Esophagus squamous epithelium (tissue), 5 donors: ENCODE results near the gene MAF. TPM values are rescaled to one million over a fixed set of nuclear protein-coding genes. Genes with fewer than 3 reads are reported as not detected.

Experiments
- DNase-seq: peaks from one replicate; lab custom pipeline; 2025; lab: John Stamatoyannopoulos, UW
- H3K27ac ChIP-seq, 4 donors: fragments of 200-600 bp; sonication (generic); one replicate each; pipeline ENCODE4 v1.5.1; 2016 to 2019; ENCODE audit warnings: mild to moderate bottlenecking in 1 of 4
- H3K27me3 ChIP-seq, 4 donors: fragments of 200-600 bp; sonication (generic); 1 replicate in 3 of 4; 2 replicates in 1 of 4; pipeline versions ENCODE4 v1.5.1 to v1.6.0; 2017 to 2021; ENCODE audit warnings: antibody characterized with exemption in 1 of 4
- H3K36me3 ChIP-seq, 3 donors: fragments of 200-600 bp; sonication (generic); one replicate each; pipeline ENCODE4 v1.5.1; 2016 to 2019
- H3K4me1 ChIP-seq, 3 donors: fragments of 200-600 bp; sonication (generic); one replicate each; pipeline ENCODE4 v1.5.1; 2017 to 2019
- H3K4me3 ChIP-seq, 4 donors: fragments of 200-600 bp; sonication (generic); 1 replicate in 3 of 4; 2 replicates in 1 of 4; pipeline ENCODE4 v1.5.1; 2016 to 2019; ENCODE audit warnings: mild to moderate bottlenecking in 2 of 4, moderate library complexity in 1 of 4
- H3K9me3 ChIP-seq, 3 donors: fragments of 200-600 bp; sonication (generic); one replicate each; pipeline ENCODE4 v1.5.1; 2016 to 2019
- POLR2A ChIP-seq, 4 donors: fragments of 450-650 bp; IDR thresholded peaks; one replicate each; pipeline ENCODE4 v1.6.1; 2017; ENCODE audit warnings: antibody characterized with exemption in 4 of 4, mild to moderate bottlenecking in 4 of 4, moderate library complexity in 3 of 4
- WGBS, 2 donors: methylation state at CpG; one replicate each; pipeline ENCODE4 v1.1.5; 2018; 5-methylcytosine and 5-hydroxymethylcytosine counted together
- intact Hi-C: fragments of 100-400 bp; cut with DNase I; formaldehyde crosslinking; loops from one replicate; pipeline ENCODE4 v1.15.0; 2022
- total RNA-seq, 4 donors: library from RNA; depleted of rRNA; stranded (reverse); fragments of >200 nt; gene quantifications; one replicate each; pipeline ENCODE4 v1.1.0, GENCODE V29; 2016
- TF ChIP-seq, protein P1 (sequence below), 6 experiments: fragments of 450-650 bp in 4 of 6; fragments of 200-600 bp in 2 of 6; sonication (generic) in 2 of 6; IDR thresholded peaks; one replicate each; pipeline ENCODE4 v1.5.1; 2016 to 2019; ENCODE audit warnings: antibody characterized with exemption in 6 of 6, mild to moderate bottlenecking in 4 of 6, moderate library complexity in 4 of 6
- donor health status: DM: yes; HTN: yes; CAD: no.

Gene MAF
- total RNA-seq, 4 donors from 2014 or later: 18.9 to 52.6 (median 31.1) TPM

DNA sequence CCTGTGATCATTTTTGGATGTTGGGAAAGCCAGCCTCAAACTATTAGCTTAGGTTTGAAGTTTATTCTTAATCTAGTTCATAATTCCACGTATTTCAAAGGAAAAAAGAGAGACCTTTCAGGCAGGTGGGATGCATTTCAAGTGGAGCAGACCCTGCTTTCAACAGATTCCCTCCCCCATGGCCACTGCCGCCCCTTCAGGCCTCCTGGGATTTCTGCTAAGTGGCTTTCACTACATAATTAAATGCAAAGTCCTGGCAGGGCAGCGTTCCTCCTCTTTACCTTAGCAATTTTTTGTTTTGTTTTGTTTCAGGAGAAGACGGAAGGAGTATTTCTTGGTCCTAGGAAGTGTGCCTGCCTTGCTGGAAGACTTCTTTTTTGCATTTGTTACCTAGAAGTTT, 36.6 kb downstream of the MAF start:
- TF ChIP-seq POLR2A (IDR thresholded peaks at IDR 0.05): no peak
- TF ChIP-seq, protein P1, sequence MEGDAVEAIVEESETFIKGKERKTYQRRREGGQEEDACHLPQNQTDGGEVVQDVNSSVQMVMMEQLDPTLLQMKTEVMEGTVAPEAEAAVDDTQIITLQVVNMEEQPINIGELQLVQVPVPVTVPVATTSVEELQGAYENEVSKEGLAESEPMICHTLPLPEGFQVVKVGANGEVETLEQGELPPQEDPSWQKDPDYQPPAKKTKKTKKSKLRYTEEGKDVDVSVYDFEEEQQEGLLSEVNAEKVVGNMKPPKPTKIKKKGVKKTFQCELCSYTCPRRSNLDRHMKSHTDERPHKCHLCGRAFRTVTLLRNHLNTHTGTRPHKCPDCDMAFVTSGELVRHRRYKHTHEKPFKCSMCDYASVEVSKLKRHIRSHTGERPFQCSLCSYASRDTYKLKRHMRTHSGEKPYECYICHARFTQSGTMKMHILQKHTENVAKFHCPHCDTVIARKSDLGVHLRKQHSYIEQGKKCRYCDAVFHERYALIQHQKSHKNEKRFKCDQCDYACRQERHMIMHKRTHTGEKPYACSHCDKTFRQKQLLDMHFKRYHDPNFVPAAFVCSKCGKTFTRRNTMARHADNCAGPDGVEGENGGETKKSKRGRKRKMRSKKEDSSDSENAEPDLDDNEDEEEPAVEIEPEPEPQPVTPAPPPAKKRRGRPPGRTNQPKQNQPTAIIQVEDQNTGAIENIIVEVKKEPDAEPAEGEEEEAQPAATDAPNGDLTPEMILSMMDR (IDR thresholded peaks at IDR 0.05): no peak
- no peaks in the 10 kb centered on the region for H3K4me1 ChIP-seq

DNA sequence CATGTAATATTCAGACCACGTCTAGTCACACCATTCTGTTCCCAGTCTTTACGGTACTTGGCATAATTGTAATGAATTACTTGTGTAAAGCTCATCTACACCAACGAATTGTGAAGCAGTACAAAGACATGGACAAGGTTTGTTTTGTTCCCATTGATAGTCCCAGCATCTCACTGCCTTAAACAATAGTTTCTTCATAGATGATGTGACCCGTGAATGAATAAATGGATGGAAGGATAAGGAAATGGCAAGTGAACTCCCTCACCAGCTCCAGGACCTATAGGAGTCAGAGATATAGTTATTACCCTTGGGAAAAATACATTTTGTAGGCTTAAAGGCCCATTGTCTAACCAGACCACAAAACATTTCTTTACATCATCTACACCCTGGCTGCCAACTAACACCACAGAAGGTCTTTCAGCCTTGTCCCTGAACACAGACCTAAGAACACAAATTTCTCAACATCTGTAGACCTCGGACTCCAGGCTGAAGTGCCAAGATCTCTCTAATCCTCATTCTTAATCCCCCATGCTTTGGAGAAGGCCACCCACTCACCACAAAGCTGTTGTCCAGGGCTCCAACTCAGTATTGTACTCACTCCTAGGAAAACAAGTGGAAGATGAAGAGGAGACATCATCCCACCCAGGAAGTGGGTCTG, 38.2 kb downstream of the MAF start:
- Histone ChIP-seq H3K9me3 (no peaks in the 10 kb centered on the region), H3K27ac (no peak overlapping the region), H3K4me3 (no peak overlapping the region), H3K36me3 (no peaks in the 10 kb centered on the region), H3K27me3 (no peaks in the 10 kb centered on the region), H3K4me1 (no peaks in the 10 kb centered on the region)
- 79 to 81% methylated on average over 5 of the region's 5 CpGs for WGBS, 2 donors
- TF ChIP-seq POLR2A (IDR thresholded peaks at IDR 0.05): no peak
- TF ChIP-seq, protein P1 (IDR thresholded peaks at IDR 0.05): no peak
- DNase-seq: no peak
- intact Hi-C loops: no loop called here

More for the DNA sequence above, 36.6 kb downstream of the MAF start:
- Histone ChIP-seq H3K27me3 (no peaks in the 10 kb centered on the region), H3K36me3 (no peaks in the 10 kb centered on the region), H3K27ac (no peak overlapping the region), H3K4me3 (no peak overlapping the region), H3K9me3 (no peaks in the 10 kb centered on the region)
- intact Hi-C loops: no loop called here
- 80 to 83% methylated on average over 4 of the region's 4 CpGs for WGBS, 2 donors
- DNase-seq: no peak

DNA sequence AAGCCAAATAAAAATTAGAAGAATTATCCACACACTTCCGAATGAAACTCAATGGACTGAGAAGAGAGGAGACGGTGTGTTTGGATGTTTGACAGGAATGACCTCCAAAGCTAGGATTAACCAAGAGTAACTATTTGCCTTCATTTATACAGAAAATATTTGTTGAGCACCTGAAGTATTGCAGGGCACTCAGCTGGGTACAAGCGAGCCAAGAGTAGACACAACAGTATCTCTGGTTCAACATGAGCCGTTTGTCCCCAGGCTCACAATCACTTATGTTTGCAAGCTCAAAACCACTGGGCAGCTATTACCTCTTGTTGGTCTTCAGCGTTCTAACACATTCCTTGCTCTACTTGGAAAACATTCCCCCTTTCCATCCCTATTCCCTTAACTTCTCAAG, 38.8 kb downstream of the MAF start:
- no peaks in the 10 kb centered on the region for H3K36me3 ChIP-seq
- H3K27ac ChIP-seq: no peak overlapping the region
- TF ChIP-seq, protein P1 (IDR thresholded peaks at IDR 0.05): no peak
- no peak for TF ChIP-seq POLR2A (IDR thresholded peaks at IDR 0.05)
- intact Hi-C loops: no loop called here
- H3K9me3 ChIP-seq: no peaks in the 10 kb centered on the region
- no peaks in the 10 kb centered on the region for H3K4me1 ChIP-seq
- no peaks in the 10 kb centered on the region for H3K27me3 ChIP-seq
- DNase-seq: no peak
- no peak overlapping the region for H3K4me3 ChIP-seq
- WGBS, 2 donors: 78 to 85% methylated on average over 5 of the region's 5 CpGs

DNA sequence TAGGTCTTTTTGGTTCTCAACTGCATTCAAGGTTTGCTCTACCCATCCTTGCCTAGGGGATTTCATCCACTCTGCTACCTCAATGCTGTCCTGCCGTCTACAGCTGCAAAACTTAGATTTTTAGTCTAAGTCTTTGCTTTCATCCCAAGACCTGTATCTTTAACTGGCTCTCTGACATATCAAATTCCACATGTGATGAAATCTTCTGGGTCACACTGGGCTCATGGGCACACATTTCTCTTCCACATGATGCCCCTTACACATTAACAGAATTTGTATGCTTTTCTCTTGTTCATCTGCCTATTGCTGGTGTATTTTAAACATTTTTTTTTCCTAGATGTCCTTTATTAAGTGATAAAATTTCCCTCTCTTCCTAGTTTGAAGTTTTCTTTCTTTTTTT, 39.6 kb downstream of the MAF start:
- Histone ChIP-seq H3K27ac (no peak overlapping the region), H3K27me3 (no peaks in the 10 kb centered on the region), H3K9me3 (no peaks in the 10 kb centered on the region), H3K4me1 (no peaks in the 10 kb centered on the region), H3K4me3 (no peak overlapping the region), H3K36me3 (no peaks in the 10 kb centered on the region)
- no peak for TF ChIP-seq POLR2A (IDR thresholded peaks at IDR 0.05)
- TF ChIP-seq, protein P1 (IDR thresholded peaks at IDR 0.05): no peak
- DNase-seq: no peak
- 79 to 89% methylated on average over 1 of the region's 1 CpG for WGBS, 2 donors
- intact Hi-C loops: no loop called here

DNA sequence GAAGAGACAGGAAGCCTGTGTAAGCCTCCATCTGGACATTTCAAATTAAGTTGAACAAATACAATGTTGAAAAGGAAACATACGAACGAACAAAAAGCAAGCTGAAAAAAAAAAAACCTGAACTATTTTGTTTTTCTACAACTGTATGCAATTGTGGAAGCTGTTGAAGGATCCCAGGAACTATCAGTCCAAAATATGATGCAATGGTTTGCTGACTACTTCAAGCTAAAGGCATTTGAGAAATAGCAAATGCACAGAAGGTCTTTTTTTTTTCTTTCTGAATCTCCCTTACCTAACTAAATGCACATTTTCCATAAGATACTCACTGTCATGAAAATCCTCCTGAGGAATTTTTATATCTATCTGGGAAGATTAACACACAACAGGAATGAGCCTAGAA, 40.2 kb downstream of the MAF start:
- Histone ChIP-seq H3K9me3 (no peaks in the 10 kb centered on the region), H3K4me3 (no peak overlapping the region), H3K4me1 (no peaks in the 10 kb centered on the region), H3K27ac (no peak overlapping the region), H3K27me3 (no peaks in the 10 kb centered on the region), H3K36me3 (no peaks in the 10 kb centered on the region)
- 65 to 66% methylated on average over 2 of the region's 2 CpGs for WGBS, 2 donors
- DNase-seq: no peak
- no peak for TF ChIP-seq POLR2A (IDR thresholded peaks at IDR 0.05)
- TF ChIP-seq, protein P1 (IDR thresholded peaks at IDR 0.05): no peak
- intact Hi-C loops: no loop called here
